HL-60 (cell line): ENCODE results near the gene DUSP5.

Experiments used
- DNase-seq, 2 experiments: peaks; one replicate each; pipeline ENCODE4 v3.0.0-alpha.2; 2010 to 2020; ENCODE audit warnings: low read depth in 1 of 2, low spot score in 1 of 2
- H3K27ac ChIP-seq: fragments of 250-450 bp; sonication (Bioruptor Pico); replicated peaks from 2 replicates; pipeline ENCODE4 v1.5.1; 2020; ENCODE audit warnings: mild to moderate bottlenecking, moderate library complexity
- H3K27me3 ChIP-seq: fragments of 250-450 bp; sonication (Bioruptor Pico); 2 replicates; pipeline ENCODE4 v1.5.1; 2021; ENCODE audit warnings: mild to moderate bottlenecking, moderate library complexity; ENCODE audit not compliant: insufficient read depth, poor library complexity, severe bottlenecking
- H3K4me3 ChIP-seq: replicated peaks from 2 replicates; pipeline ENCODE4 v1.5.1; 2011; ENCODE audit warnings: mild to moderate bottlenecking, control low read depth, low read length; ENCODE audit not compliant: insufficient read depth
- CTCF ChIP-seq: IDR thresholded peaks from one replicate; pipeline ENCODE4 v1.5.1; 2011; ENCODE audit warnings: low read length, control low read depth, inconsistent platforms; ENCODE audit not compliant: insufficient read depth
- GABPA ChIP-seq: IDR thresholded peaks from 2 replicates; pipeline ENCODE4 v1.6.1; 2012; ENCODE audit warnings: low read depth
- POLR2AphosphoS5 ChIP-seq: IDR thresholded peaks from 2 replicates; pipeline ENCODE4 v1.6.1; 2012; ENCODE audit warnings: low read depth
- REST ChIP-seq: IDR thresholded peaks from 2 replicates; pipeline ENCODE4 v1.6.1; 2012; ENCODE audit warnings: low read depth; ENCODE audit not compliant: insufficient replicate concordance
- SPI1 ChIP-seq: IDR thresholded peaks from 2 replicates; pipeline ENCODE4 v1.6.1; 2012; ENCODE audit warnings: low read depth, mild to moderate bottlenecking, borderline replicate concordance

The DUSP5 gene

GRCh38 chr10:110510086-110510485 lies 12.4 kb downstream of the DUSP5 start:
- no peaks in the 10 kb centered on the region for H3K27me3 ChIP-seq
- TF ChIP-seq GABPA (no peak), CTCF (no peak), POLR2AphosphoS5 (no peak), SPI1 (no peak), REST (no peak)
- no peak overlapping the region for H3K4me3 ChIP-seq
- DNase-seq = no peak
- H3K27ac ChIP-seq = no peak overlapping the region

GRCh38 chr10:110510730-110511129 lies 13.0 kb downstream of the DUSP5 start:
- Histone ChIP-seq H3K27ac (no peak overlapping the region), H3K27me3 (no peaks in the 10 kb centered on the region), H3K4me3 (no peak overlapping the region)
- TF ChIP-seq SPI1 = no peak
- no peak for TF ChIP-seq GABPA
- no peak for TF ChIP-seq REST
- TF ChIP-seq CTCF = no peak
- TF ChIP-seq POLR2AphosphoS5 = no peak
- no peak for DNase-seq

GRCh38 chr10:110511734-110512449 lies 14.2 kb downstream of the DUSP5 start:
- H3K27me3 ChIP-seq = no peaks in the 10 kb centered on the region
- no peak overlapping the region for H3K4me3 ChIP-seq
- no peak for TF ChIP-seq GABPA
- TF ChIP-seq POLR2AphosphoS5 = no peak
- no peak overlapping the region for H3K27ac ChIP-seq
- DNase-seq = no peak

GRCh38 chr10:110512461-110513187 lies 14.9 kb downstream of the DUSP5 start:
- H3K27me3 ChIP-seq = no peaks in the 10 kb centered on the region
- no peak overlapping the region for H3K4me3 ChIP-seq
- no peak for DNase-seq
- H3K27ac ChIP-seq = no peak overlapping the region
- no peak for TF ChIP-seq GABPA
- TF ChIP-seq REST = no peak
- TF ChIP-seq CTCF = no peak
- TF ChIP-seq SPI1 = no peak
- TF ChIP-seq POLR2AphosphoS5 = no peak
